ENCODE results near the gene ENGASE.
A peak's percentile ranks its signal among the peaks of the same experiment; 100 is the strongest.

Gene ENGASE

GRCh38 chr17:79080349-79080748 lies 5.7 kb downstream of the ENGASE start:
- no peak for DNase-seq (ENCODE audit: low read depth in 2 of 2)

DNA sequence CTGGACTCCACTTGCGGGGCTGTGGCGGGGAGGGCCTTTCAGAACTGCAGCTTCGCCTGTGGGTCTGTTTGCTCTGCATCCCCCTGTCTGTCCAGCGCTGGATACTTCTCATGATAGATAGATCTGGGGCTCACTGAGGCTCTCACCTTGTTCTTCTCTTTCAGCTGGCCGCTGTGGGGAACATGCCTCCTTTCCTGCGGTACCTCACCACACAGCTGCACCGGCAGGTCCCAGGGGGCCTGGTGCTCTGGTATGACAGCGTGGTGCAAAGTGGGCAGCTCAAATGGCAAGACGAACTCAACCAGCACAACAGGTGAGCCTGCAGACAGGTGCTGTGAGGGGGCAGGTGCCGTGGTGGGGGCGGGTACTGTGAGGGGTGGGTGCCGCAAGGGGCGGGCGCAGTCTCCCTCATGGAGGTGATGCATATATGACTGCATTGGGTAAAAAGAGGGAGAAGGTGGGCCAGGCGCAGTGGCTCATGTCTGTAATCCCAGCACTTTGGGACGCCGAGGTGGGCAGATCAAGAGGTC lies 6.2 kb downstream of the ENGASE start:
- DNase-seq (ENCODE audit: low read depth in 2 of 2): no peak

GRCh38 chr17:79081571-79082276 lies 7.1 kb downstream of the ENGASE start:
- no peak for DNase-seq (ENCODE audit: low read depth in 2 of 2)

DNA sequence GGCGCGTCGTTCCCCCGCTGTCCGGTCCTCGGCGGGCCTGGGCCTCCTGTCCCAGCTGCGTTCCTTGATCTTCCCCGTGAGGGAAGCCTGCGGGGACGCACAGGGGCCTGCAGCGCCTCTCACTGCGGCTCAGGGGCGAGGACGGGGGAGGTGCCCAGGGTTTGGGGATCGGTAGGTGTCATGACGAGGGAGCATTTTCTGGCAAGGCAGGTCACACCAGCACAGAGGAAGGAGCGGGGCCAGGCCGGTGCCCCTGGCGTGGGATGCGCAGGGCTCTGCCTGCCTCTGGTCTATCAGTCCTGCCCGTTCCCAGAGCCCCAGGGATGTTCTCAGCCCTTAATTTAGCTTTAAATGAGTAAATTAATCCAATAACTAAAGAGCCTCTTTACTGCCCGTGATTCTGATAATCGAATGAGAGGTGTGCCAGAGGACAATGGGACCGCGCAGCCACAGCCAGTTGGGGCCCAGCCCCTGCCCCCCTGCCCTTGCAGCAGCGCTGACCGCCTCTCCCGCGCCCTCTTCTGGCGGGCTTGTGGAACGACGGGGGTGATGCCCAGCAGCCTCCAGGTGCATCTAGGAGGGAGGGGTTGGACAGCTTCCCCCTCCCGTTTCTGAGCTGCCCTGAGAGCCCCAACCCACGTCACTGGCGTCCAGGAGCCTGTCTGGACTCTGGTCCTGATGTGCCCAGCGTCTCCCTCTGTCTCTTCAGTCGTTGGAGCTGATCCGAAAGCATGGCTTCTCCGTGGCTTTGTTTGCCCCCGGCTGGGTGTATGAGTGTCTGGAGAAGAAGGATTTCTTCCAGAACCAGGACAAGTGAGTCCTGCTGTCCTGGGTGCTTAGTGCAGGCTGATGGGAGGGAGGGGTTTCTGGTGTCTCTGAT lies 7.9 kb downstream of the ENGASE start:
- DNase-seq (ENCODE audit: low read depth in 2 of 2): peak in 1 of 2 donors; percentile 17

- DNase-seq (ENCODE audit: low read depth in 2 of 2): no peak
Observed at GRCh38 chr17:79083191-79083971, 8.8 kb downstream of the ENGASE start.

- no peak for DNase-seq (ENCODE audit: low read depth in 2 of 2)
Observed at GRCh38 chr17:79084291-79085153, 9.9 kb downstream of the ENGASE start.

- DNase-seq (ENCODE audit: low read depth in 2 of 2): no peak
Observed at GRCh38 chr17:79085154-79085920, 10.7 kb downstream of the ENGASE start.

DNA sequence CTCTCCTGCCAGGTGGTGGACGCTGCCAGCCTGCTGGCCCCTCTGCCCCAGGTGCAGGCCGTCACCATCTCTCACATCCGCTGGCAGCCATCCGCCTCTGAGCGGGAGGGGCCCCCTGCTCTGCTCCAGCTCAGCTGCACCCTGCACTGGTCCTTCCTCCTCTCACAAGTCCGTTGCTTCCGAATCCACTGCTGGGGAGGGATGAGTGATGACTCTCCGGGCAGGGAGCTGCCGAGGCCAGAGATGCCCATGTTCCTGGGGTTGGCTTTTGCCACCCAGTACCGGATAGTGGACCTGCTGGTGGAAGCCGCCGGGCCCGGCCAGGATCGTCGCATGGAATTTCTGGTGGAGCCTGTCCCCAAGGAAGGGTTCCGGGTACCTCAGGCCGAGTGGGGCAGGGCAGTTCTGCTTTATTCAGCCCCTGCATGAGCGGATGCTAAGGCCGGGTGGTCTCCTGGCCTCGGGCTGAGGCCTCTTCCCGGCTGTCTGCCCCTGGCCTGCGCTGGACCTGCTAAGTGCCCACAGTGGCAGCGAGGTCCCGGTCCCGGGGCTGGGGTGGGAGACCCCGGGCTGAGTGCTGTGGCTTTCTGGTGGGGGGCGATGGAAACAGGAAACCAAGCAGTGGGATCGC lies 11.4 kb downstream of the ENGASE start:
- no peak for DNase-seq (ENCODE audit: low read depth in 2 of 2)

DNA sequence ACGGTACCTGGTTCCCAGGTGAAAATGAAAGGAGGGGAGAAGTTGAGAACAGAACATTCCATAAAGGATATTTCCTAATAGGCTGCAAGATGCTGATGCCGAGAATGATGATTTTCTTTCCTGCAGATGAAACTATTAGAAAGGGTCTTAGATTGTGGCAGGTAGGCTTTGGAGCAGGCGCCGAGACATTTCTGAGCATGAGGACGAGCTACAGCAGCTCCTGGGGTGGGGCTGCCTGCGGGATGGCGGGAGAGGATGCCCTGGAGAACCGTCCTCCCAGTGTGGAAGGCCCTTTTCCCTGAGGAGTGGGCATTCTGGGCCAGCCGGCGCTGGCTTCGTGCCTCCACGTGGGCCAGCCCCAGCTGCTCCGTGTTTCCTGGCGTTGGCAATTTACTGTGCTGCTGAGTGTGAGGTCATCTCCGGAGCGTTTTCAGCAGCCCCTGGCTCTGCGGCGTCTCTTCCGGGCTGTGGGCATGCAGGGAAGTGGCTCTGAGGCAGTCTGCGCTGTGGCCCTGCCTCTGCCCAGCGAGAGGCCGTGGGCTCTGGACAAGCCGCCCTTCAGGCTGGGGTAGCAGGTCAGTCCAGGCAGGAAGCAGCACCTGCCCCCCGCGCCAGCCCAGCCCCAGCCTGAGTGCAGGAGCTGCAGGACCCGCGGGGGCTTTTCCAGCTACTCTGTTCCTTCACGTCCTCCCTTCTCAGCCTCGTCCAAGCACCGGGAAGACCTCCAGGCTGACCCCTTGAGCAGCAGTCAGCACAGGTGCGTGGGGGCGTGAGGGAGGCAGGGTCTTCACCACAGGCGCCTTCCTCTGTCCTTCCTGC lies 12.2 kb downstream of the ENGASE start:
- no peak for DNase-seq (ENCODE audit: low read depth in 2 of 2)

DNA sequence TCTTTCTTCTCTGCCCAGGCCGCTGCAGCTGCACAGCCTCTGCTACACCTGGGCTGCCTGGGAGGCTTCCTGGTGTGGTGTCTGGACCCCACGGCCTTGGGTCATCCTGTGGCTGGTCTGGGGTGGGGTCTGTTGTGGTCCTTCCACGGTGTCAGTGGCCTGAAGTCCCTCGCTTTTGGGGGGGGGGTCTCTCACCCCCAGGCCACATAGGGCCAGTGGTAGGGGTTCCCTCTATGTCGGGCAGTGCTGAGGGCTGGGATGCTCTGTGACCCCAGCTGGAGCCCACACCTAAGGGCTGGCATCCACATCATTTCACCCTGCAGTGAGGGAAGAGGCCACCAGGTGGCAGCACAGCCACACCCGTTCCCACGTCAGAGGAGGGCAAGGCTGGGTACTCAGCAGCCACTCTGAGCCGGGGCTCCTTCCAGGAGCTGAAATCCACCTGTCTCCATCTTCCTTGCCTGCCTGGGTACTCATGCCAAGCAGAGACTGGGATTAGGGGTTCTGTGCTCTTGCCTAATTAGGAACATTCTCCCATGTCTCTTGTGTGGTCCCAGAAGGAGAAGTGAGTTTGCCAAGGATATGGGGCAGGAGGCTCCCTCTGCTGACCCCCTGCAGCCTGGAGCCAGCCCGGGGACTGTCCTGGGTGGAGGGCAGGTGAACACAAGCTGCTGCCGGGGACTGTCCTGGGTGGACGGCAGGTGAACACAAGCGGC lies 13.0 kb downstream of the ENGASE start:
- DNase-seq (ENCODE audit: low read depth in 2 of 2): peak; percentile 27 to 55

- no peak for DNase-seq (ENCODE audit: low read depth in 2 of 2)
Observed at GRCh38 chr17:79088247-79088996, 13.8 kb downstream of the ENGASE start.

DNA sequence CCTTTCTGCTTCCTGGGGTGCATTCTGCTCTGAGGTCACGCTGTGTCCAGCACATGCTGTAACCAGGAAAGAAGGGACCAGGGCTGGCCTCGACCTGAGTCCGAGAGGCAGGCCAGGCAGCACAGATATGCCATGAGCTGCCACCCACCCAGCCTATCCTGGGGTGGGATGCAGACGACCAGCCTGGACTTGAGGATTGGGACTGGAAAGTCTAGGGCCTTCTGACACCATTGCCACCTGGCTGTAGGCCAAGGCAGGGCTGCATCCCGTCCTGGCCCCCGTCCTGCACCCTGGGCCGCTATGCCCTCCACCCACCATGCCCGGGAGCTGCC lies 14.3 kb downstream of the ENGASE start:
- DNase-seq (ENCODE audit: low read depth in 2 of 2): no peak

DNA sequence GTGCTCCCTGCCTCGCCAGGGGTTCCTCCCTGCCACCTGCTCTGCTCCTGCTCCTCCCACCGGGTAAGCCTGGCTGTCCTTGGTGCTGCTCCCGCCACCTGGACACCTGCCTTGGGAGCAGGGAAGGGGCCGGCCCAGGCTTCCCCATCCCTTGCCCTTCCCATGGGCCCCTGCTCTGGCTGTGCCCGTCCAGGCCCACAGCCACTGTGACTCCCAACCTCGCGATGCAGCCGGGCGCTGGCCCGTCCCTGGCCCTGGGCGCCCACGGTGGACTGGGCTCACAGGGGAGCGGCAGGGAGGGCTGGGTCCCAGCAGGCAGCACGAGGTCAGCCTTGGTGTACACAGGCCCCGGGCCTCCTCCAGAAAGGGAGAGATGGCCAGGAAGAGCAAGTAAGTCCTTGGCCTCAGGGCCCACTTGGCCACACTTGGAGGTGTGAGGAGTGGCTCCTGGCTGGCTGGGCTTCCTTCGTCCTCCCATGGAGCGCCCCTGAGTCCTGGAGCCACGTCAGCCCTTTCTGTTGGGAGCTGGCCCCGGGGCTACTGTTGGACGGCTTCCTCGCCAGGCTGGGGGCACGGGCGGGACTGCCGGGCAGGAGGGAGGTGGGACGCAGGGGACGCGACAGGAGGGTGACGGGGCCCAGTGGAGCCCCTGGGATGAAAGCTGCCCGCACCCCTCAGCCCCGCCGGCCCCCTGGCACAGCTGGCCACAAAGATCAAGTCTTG lies 15.3 kb downstream of the ENGASE start:
- DNase-seq (ENCODE audit: low read depth in 2 of 2): no peak

DNA sequence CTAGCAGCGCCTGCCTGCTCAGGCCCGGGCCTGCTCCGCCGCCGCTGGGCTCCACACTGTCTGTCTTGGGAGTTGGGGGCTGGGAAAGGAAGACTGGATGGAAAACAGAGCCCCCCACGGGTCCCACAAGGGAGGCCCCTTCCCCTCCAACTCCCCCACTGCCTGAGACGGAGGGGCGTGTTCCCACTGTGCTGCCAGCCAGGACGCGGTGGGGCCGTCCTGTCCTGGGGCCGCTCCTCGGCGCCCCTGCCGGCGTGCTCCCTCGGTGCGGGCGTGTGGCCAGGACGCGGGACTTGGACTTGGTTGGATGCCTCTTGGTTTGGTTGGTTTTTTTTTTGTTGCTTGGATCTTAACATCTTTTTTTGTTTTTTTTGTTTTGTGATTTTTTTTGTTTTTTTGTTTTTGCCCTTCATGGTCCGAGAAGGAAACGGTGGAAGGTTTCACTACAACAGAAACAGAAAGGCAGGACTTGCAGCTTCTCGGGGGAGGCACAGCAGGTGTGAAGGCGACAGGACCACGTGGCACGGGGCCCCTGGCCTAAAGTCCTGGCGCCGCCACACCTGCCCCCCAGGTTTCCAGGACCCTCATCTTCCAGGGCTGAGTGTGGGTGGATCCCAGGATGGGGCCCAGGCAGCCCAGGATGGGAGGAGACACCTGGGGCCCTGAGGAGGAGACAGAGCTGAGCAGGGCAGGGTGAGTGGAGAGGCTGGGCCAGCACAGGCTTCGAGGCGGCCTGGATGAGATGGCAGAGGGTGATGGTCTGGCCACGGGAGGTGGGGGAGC lies 16.0 kb downstream of the ENGASE start:
- DNase-seq (ENCODE audit: low read depth in 2 of 2): no peak

GRCh38 chr17:79091226-79091670 lies 16.6 kb downstream of the ENGASE start:
- DNase-seq (ENCODE audit: low read depth in 2 of 2): no peak

DNA sequence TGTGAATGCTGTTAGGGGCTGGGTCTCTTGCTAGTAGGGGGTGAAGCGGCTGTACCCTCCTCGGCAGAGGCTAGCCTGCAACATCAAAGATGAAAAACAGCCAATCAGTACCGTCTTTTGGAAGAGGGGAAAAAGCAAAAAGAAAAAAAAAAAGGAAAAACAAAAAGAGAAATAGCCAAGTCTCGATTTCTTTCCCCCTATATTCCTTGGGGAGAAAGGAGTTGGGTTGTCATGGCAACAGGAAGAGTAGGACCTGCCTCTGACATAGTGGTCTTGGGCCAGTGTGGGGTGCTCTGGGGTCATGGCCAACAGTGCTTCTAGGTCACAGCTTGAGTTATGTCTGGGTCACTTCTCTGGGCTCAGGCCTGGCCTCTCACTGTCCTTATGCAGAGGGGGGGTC lies 17.9 kb downstream of the ENGASE start:
- DNase-seq (ENCODE audit: low read depth in 2 of 2): no peak
